GM12878 (cell line): Measurements from ENCODE around the gene DPP4.

ENCODE experiments used
- BRCA1 ChIP-seq: IDR thresholded peaks from 2 replicates; pipeline ENCODE4 v1.6.1; 2011; ENCODE audit warnings: low read depth, low read length, improper control_type of control experiment
- RELA ChIP-seq: fragments of 450-650 bp; IDR thresholded peaks from 2 replicates; pipeline ENCODE4 v1.8.0; 2014; ENCODE audit warnings: borderline replicate concordance; ENCODE audit not compliant: partially characterized antibody
- TF ChIP-seq, protein P1 (sequence below), 3 experiments: IDR thresholded peaks in 2 of 3; conservative IDR thresholded peaks in 1 of 3; 2 replicates each; pipeline ENCODE4 v1.5.1; 2011; ENCODE audit warnings: low read depth in 3 of 3, low read length in 3 of 3, mild to moderate bottlenecking in 3 of 3, control low read depth in 2 of 3, moderate library complexity in 2 of 3, inconsistent platforms in 1 of 3, mixed read lengths in 1 of 3; ENCODE audit not compliant: control insufficient read depth in 2 of 3, insufficient read depth in 1 of 3; ENCODE audit errors: extremely low read depth in 1 of 3
- TF ChIP-seq, protein P2 (sequence below): IDR thresholded peaks from 2 replicates; pipeline ENCODE4 v1.6.1; 2012; ENCODE audit warnings: low read depth, low read length, improper control_type of control experiment

DNA sequence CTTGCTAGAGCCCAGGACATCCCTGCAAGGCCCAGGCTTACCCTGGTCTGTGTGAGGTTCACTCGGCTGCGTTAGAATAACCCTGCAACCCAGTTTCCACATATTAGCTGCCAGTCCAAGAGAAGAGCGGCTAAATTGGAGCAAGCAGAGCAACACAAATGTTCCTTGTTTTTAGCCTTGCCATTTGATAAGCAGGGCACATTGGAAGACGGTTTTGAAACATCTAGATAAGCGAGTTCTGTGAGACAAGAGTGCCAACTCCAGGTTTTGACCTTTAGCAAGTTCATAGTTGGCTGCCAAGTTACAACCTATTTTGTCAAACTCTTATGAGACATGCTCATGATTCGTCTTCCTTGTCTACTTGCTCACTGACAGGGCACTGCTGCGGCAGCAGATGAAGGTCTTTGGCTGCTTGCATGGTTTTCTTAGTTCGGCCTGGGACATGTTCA lies 23.5 kb downstream of the DPP4 start:
- no peak for TF ChIP-seq BRCA1
- TF ChIP-seq, protein P1, sequence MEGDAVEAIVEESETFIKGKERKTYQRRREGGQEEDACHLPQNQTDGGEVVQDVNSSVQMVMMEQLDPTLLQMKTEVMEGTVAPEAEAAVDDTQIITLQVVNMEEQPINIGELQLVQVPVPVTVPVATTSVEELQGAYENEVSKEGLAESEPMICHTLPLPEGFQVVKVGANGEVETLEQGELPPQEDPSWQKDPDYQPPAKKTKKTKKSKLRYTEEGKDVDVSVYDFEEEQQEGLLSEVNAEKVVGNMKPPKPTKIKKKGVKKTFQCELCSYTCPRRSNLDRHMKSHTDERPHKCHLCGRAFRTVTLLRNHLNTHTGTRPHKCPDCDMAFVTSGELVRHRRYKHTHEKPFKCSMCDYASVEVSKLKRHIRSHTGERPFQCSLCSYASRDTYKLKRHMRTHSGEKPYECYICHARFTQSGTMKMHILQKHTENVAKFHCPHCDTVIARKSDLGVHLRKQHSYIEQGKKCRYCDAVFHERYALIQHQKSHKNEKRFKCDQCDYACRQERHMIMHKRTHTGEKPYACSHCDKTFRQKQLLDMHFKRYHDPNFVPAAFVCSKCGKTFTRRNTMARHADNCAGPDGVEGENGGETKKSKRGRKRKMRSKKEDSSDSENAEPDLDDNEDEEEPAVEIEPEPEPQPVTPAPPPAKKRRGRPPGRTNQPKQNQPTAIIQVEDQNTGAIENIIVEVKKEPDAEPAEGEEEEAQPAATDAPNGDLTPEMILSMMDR (IDR thresholded peaks at IDR 0.05 in 2 of 3, conservative IDR thresholded peaks at IDR 0.05 in 1 of 3; ENCODE audit: control insufficient read depth in 2 of 3, extremely low read depth in 1 of 3, insufficient read depth in 1 of 3, low read depth in 3 of 3, low read length in 3 of 3), result no peak
- no peak for TF ChIP-seq RELA
- TF ChIP-seq, protein P2, sequence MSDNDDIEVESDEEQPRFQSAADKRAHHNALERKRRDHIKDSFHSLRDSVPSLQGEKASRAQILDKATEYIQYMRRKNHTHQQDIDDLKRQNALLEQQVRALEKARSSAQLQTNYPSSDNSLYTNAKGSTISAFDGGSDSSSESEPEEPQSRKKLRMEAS, result no peak
